Lung (tissue), 12 donors: ENCODE data around the gene CSTPP1. TPM values are rescaled to one million over a fixed set of nuclear protein-coding genes. Genes with fewer than 3 reads are reported as not detected.

Source experiments
- ATAC-seq: fragments of 200-7000 bp; cut with Tn5 transposase; one replicate; pipeline ENCODE4 v1.9.1; 2020; ENCODE audit warnings: moderate number of reproducible peaks; ENCODE audit not compliant: insufficient read depth, low FRiP score
- DNase-seq, 3 donors: peaks; one replicate each; pipeline ENCODE4 v3.0.0-alpha.2; 2013 to 2017
- H3K27ac ChIP-seq, 2 donors: one replicate each; pipeline ENCODE4 v1.5.1; 2013; ENCODE audit warnings: mild to moderate bottlenecking in 2 of 2, moderate library complexity in 2 of 2, control low read depth in 1 of 2, inconsistent platforms in 1 of 2, low read depth in 1 of 2, low read length in 1 of 2
- H3K27me3 ChIP-seq, 3 donors: one replicate each; pipeline ENCODE4 v1.5.1; 2013; ENCODE audit warnings: low read length in 2 of 3; ENCODE audit not compliant: control insufficient read depth in 3 of 3, insufficient read depth in 3 of 3
- H3K36me3 ChIP-seq, 4 donors: one replicate each; pipeline ENCODE4 v1.5.1; 2013; ENCODE audit warnings: low read length in 4 of 4, mild to moderate bottlenecking in 1 of 4, moderate library complexity in 1 of 4; ENCODE audit not compliant: control insufficient read depth in 4 of 4, insufficient read depth in 4 of 4
- H3K4me1 ChIP-seq, 5 donors: one replicate each; pipeline ENCODE4 v1.5.1; 2013; ENCODE audit warnings: low read length in 5 of 5, mild to moderate bottlenecking in 2 of 5, moderate library complexity in 1 of 5; ENCODE audit not compliant: control insufficient read depth in 5 of 5, insufficient read depth in 5 of 5
- H3K4me3 ChIP-seq: one replicate; pipeline ENCODE4 v1.5.1; 2013; ENCODE audit warnings: mild to moderate bottlenecking, control low read depth, moderate library complexity
- H3K9ac ChIP-seq, 2 donors: one replicate each; pipeline ENCODE4 v1.5.1; 2013; ENCODE audit warnings: low read length in 2 of 2, control low read depth in 1 of 2; ENCODE audit not compliant: insufficient read depth in 1 of 2
- H3K9me3 ChIP-seq, 4 donors: one replicate each; pipeline ENCODE4 v1.5.1; 2013; ENCODE audit warnings: low read length in 3 of 4, mild to moderate bottlenecking in 1 of 4, moderate library complexity in 1 of 4; ENCODE audit not compliant: control insufficient read depth in 4 of 4, insufficient read depth in 3 of 4
- CTCF ChIP-seq: IDR thresholded peaks from 2 replicates; pipeline ENCODE4 v1.5.1; 2012; ENCODE audit warnings: mild to moderate bottlenecking; ENCODE audit errors: control extremely low read depth, extremely low read depth
- WGBS, 2 donors: extraction: QIAGEN DNeasy Blood & Tissue Kit; methylation state at CpG; one replicate each; pipeline ENCODE4 v1.1.7; 2013; 5-methylcytosine and 5-hydroxymethylcytosine counted together
- polyA plus RNA-seq, 2 donors: library from polyadenylated mRNA; stranded (reverse); fragments of 200-250 nt; gene quantifications; one replicate each; pipeline ENCODE4 v1.2.1, GENCODE V29; 2013
- total RNA-seq, 2 donors: library from RNA; depleted of rRNA in 1 of 2; stranded (reverse); fragments of >200 nt in 1 of 2; gene quantifications; one replicate each; pipeline ENCODE4 v1.2.1, GENCODE V29; 2014 to 2021
- donor health status: control.
- donor health status: control.
- donor health status: Bipolar disorder and iron deficiency.
- donor health status: healthy.
- donor health status: DM: yes; HTN: yes; CAD: no.

CSTPP1 gene
- total and polyA plus RNA-seq, 4 donors = 26.0 to 45.8 (median 34.4) TPM

- peaks cover 24 to 54% (median 41%) of the 10 kb centered on the region in 4 donors for H3K36me3 ChIP-seq
- 96 to 98% methylated on average over 5 of the region's 5 CpGs for WGBS, 2 donors
- peaks cover 0 to 3% (median 0%) of the 10 kb centered on the region in 5 donors for H3K4me1 ChIP-seq
- no peak for TF ChIP-seq CTCF
- no peak overlapping the region for H3K4me3 ChIP-seq
- H3K9ac ChIP-seq = no peak overlapping the region
- no peaks in the 10 kb centered on the region for H3K9me3 ChIP-seq
- ATAC-seq = no peak
- no peak for DNase-seq
- no peak overlapping the region for H3K27ac ChIP-seq
- H3K27me3 ChIP-seq = no peaks in the 10 kb centered on the region
These were observed 229.8 kb downstream of the CSTPP1 start for GRCh38 chr11:47166368-47166767.

- Histone ChIP-seq H3K27me3 (no peaks in the 10 kb centered on the region), H3K9me3 (no peaks in the 10 kb centered on the region), H3K4me1 (peaks cover 0 to 15% (median 9%) of the 10 kb centered on the region in 5 donors), H3K36me3 (peaks cover 32 to 62% (median 53%) of the 10 kb centered on the region in 4 donors), H3K4me3 (no peak overlapping the region), H3K27ac (no peak overlapping the region), H3K9ac (no peak overlapping the region)
- ATAC-seq (no peak), DNase-seq (no peak)
- 93 to 95% methylated on average over 16 of the region's 16 CpGs for WGBS, 2 donors
- TF ChIP-seq CTCF = no peak
These were observed 234.7 kb downstream of the CSTPP1 start for GRCh38 chr11:47171061-47171838.

- 84 to 88% methylated on average over 8 of the region's 8 CpGs for WGBS, 2 donors
- TF ChIP-seq CTCF = no peak
- no peak overlapping the region for H3K27ac ChIP-seq
- H3K4me3 ChIP-seq = no peak overlapping the region
- no peak for ATAC-seq
- peaks cover 0 to 15% (median 9%) of the 10 kb centered on the region in 5 donors for H3K4me1 ChIP-seq
- no peaks in the 10 kb centered on the region for H3K27me3 ChIP-seq
- peaks cover 26 to 56% (median 47%) of the 10 kb centered on the region in 4 donors for H3K36me3 ChIP-seq
- no peaks in the 10 kb centered on the region for H3K9me3 ChIP-seq
- no peak for DNase-seq
- H3K9ac ChIP-seq = no peak overlapping the region
These were observed 235.3 kb downstream of the CSTPP1 start for GRCh38 chr11:47171856-47172255.
